NB4 (cell line): Measurements from ENCODE around the gene ADGRG6.

Experiments
- DNase-seq: peaks from one replicate; pipeline ENCODE4 v3.0.0; 2010; ENCODE audit warnings: low read depth
- H3K4me3 ChIP-seq: one replicate; pipeline ENCODE4 v1.5.1; 2011; ENCODE audit warnings: mild to moderate bottlenecking, low read depth, low read length, moderate library complexity
- CTCF ChIP-seq: IDR thresholded peaks from one replicate; pipeline ENCODE4 v1.5.1; 2012; ENCODE audit warnings: low read depth, low read length
- MAX ChIP-seq: IDR thresholded peaks from 2 replicates; pipeline ENCODE4 v1.6.1; 2011; ENCODE audit warnings: low read depth, low read length
- MYC ChIP-seq: IDR thresholded peaks from 2 replicates; pipeline ENCODE4 v1.6.1; 2011; ENCODE audit warnings: low read depth, low read length
- POLR2A ChIP-seq: IDR thresholded peaks from 2 replicates; pipeline ENCODE4 v1.6.1; 2011; ENCODE audit warnings: mild to moderate bottlenecking; ENCODE audit not compliant: insufficient read length; ENCODE audit errors: extremely low read depth

The ADGRG6 gene

GRCh38 chr6:142433419-142433818 is 131.6 kb downstream of the ADGRG6 start:
- H3K4me3 ChIP-seq, result no peak overlapping the region
- TF ChIP-seq MAX (no peak), CTCF (no peak), MYC (no peak), POLR2A (no peak)
- DNase-seq, result no peak

GRCh38 chr6:142438898-142439297 is 137.1 kb downstream of the ADGRG6 start:
- TF ChIP-seq MAX (no peak), CTCF (no peak), POLR2A (no peak), MYC (no peak)
- DNase-seq, result no peak

GRCh38 chr6:142440600-142441293 is 138.9 kb downstream of the ADGRG6 start:
- no peak for TF ChIP-seq POLR2A
- TF ChIP-seq MAX, result no peak
- no peak for TF ChIP-seq MYC
- no peak for TF ChIP-seq CTCF
- no peak overlapping the region for H3K4me3 ChIP-seq
- DNase-seq, result no peak

More at GRCh38 chr6:142438898-142439297, 137.1 kb downstream of the ADGRG6 start:
- no peak overlapping the region for H3K4me3 ChIP-seq

- TF ChIP-seq POLR2A, result no peak
- TF ChIP-seq MYC, result no peak
- TF ChIP-seq MAX, result no peak
These were observed 139.9 kb downstream of the ADGRG6 start for GRCh38 chr6:142441716-142442115.

GRCh38 chr6:142443102-142443501 is 141.3 kb downstream of the ADGRG6 start:
- no peak for DNase-seq
- no peak for TF ChIP-seq MYC
- no peak for TF ChIP-seq CTCF
- no peak for TF ChIP-seq MAX
- no peak for TF ChIP-seq POLR2A
- H3K4me3 ChIP-seq, result no peak overlapping the region

More at GRCh38 chr6:142441716-142442115, 139.9 kb downstream of the ADGRG6 start:
- no peak overlapping the region for H3K4me3 ChIP-seq
- DNase-seq, result no peak

GRCh38 chr6:142443532-142443931 is 141.7 kb downstream of the ADGRG6 start:
- TF ChIP-seq POLR2A (no peak), CTCF (no peak), MAX (no peak), MYC (no peak)
- no peak for DNase-seq
- H3K4me3 ChIP-seq, result no peak overlapping the region
